Measurements from ENCODE around the gene TECR. TPM values are rescaled to one million over a fixed set of nuclear protein-coding genes. Genes with fewer than 3 reads are reported as not detected.
A peak's percentile ranks its signal among the peaks of the same experiment; 100 is the strongest.

Gene TECR
- total RNA-seq, 1 experiment from 2014 or later = 164 TPM

- H3K9me3 ChIP-seq (ENCODE audit: control insufficient read depth, low read depth, low read length) = no peaks in the 10 kb centered on the region
- no peaks in the 10 kb centered on the region for H3K9me3 Mint-ChIP-seq
- H3K27me3 ChIP-seq (ENCODE audit: insufficient read depth, low read length) = no peaks in the 10 kb centered on the region
- H4K8ac ChIP-seq (replicated peaks; ENCODE audit: insufficient read length, low read depth, low read length) = no peak overlapping the region
- no peak overlapping the region for H2BK5ac ChIP-seq (ENCODE audit: insufficient read length, low read length)
- no peak overlapping the region for H3K4me2 ChIP-seq (ENCODE audit: insufficient read depth, insufficient read length, low read length)
- no peak overlapping the region for H2BK20ac ChIP-seq (ENCODE audit: low read depth, low read length, poor library complexity, severe bottlenecking)
- H3K27ac Mint-ChIP-seq = peak overlapping the region in 1 of 3 experiments; percentile 75; a peak in 4 of 7 replicates
- no peak overlapping the region for H3K4ac ChIP-seq (ENCODE audit: low read depth, low read length)
- H3K27me3 Mint-ChIP-seq (ENCODE audit: low read depth) = no peaks in the 10 kb centered on the region
- H3K4me1 Mint-ChIP-seq = peaks cover 20 to 43% of the 10 kb centered on the region in 2 experiments
- H3T11ph ChIP-seq (ENCODE audit: low read length) = no peak overlapping the region
- DNase-seq = peak; percentile 93
- no peak overlapping the region for H3K9ac ChIP-seq (ENCODE audit: extremely low read depth, insufficient read length, low read length)
- no peaks in the 10 kb centered on the region; a peak in 3 of 7 replicates for H3K36me3 Mint-ChIP-seq (ENCODE audit: insufficient read depth in 1 of 3, low read depth in 3 of 3)
- no peaks in the 10 kb centered on the region; the same call in 1 of the 2 replicates for H3K4me1 ChIP-seq (ENCODE audit: insufficient read depth, low read length)
- TF ChIP-seq CTCF (conservative IDR thresholded peaks at IDR 0.05) = peak; percentile 97
- peaks cover 9% of the 10 kb centered on the region for H3K79me1 ChIP-seq (ENCODE audit: insufficient read depth, low read depth, low read length, poor library complexity, severe bottlenecking)
- no peak overlapping the region for H3K18ac ChIP-seq (ENCODE audit: insufficient read length, low read depth, low read length)
- H4K91ac ChIP-seq (ENCODE audit: insufficient read length, low read depth, low read length) = no peak overlapping the region
- peaks cover 3% of the 10 kb centered on the region for H3K23me2 ChIP-seq (ENCODE audit: insufficient read length, low read depth, low read length, poor library complexity, severe bottlenecking)
- H3K27ac ChIP-seq (ENCODE audit: insufficient read length, low read depth, low read length) = no peak overlapping the region
- H3K14ac ChIP-seq (ENCODE audit: insufficient read depth, low read length) = no peak overlapping the region
- H4K20me1 ChIP-seq (ENCODE audit: control insufficient read depth, insufficient read depth, insufficient read length) = no peaks in the 10 kb centered on the region
- peaks cover 1% of the 10 kb centered on the region; the same call in 1 of the 2 replicates for H3K79me2 ChIP-seq (ENCODE audit: insufficient read depth, low read length)
- peak overlapping the region in 1 of 2 experiments; percentile 23; a peak in 1 of 5 replicates for H3K4me3 Mint-ChIP-seq
- no peak overlapping the region for H2BK12ac ChIP-seq (ENCODE audit: insufficient read length, low read depth, low read length)
- H2BK120ac ChIP-seq (ENCODE audit: low read depth, low read length, poor library complexity, severe bottlenecking) = no peak overlapping the region
- H2AK5ac ChIP-seq (ENCODE audit: insufficient read length, low read length) = no peak overlapping the region
- no CpG with 5 or more reads among the region's 18 CpGs for WGBS (ENCODE audit: extremely low coverage, insufficient read length, low lambda C conversion rate)
- no peak overlapping the region for H3K56ac ChIP-seq (ENCODE audit: insufficient read length, low read depth, low read length)
- H2BK15ac ChIP-seq (ENCODE audit: low read depth, low read length) = no peak overlapping the region
- no peak overlapping the region for H2AFZ ChIP-seq (ENCODE audit: low read length)
- no peak overlapping the region for H3K23ac ChIP-seq (ENCODE audit: insufficient read length, low read depth, low read length)
- no peak overlapping the region for H4K5ac ChIP-seq (ENCODE audit: insufficient read length, low read depth, low read length)
These were observed 27.3 kb downstream of the TECR start for GRCh38 chr19:14556662-14557188.

Data from H9 (cell line).